Hepatocyte (in vitro differentiated cells): ENCODE results near the gene NCAPD3. TPM values are rescaled to one million over a fixed set of nuclear protein-coding genes. Genes with fewer than 3 reads are reported as not detected.

ENCODE experiments used
- DNase-seq: peaks from one replicate; pipeline ENCODE4 v3.0.0-alpha.2; 2016; ENCODE audit warnings: low spot score
- H2AFZ ChIP-seq: fragments of 200-600 bp; sonication (generic); 2 replicates; pipeline ENCODE4 v1.6.0; 2016; ENCODE audit warnings: antibody characterized with exemption, mild to moderate bottlenecking
- H3K27ac ChIP-seq: fragments of 200-600 bp; sonication (generic); 2 replicates; pipeline ENCODE4 v1.5.1; 2016; ENCODE audit warnings: mild to moderate bottlenecking
- H3K27me3 ChIP-seq: fragments of 200-600 bp; sonication (generic); 2 replicates; pipeline ENCODE4 v1.6.1; 2016
- H3K36me3 ChIP-seq: fragments of 200-600 bp; sonication (generic); replicated peaks from 2 replicates; pipeline ENCODE4 v1.5.1; 2016; ENCODE audit warnings: low read depth; ENCODE audit not compliant: insufficient read depth
- H3K4me1 ChIP-seq: fragments of 200-600 bp; sonication (generic); 2 replicates; pipeline ENCODE4 v1.5.1; 2016; ENCODE audit warnings: mild to moderate bottlenecking, moderate library complexity; ENCODE audit not compliant: insufficient read depth
- H3K4me2 ChIP-seq: fragments of 200-600 bp; sonication (generic); 2 replicates; pipeline ENCODE4 v1.6.0; 2016
- H3K4me3 ChIP-seq: fragments of 200-600 bp; sonication (generic); 2 replicates; pipeline ENCODE4 v1.5.1; 2016; ENCODE audit warnings: mild to moderate bottlenecking
- H3K79me2 ChIP-seq: fragments of 200-600 bp; sonication (generic); 2 replicates; pipeline ENCODE4 v1.6.0; 2017; ENCODE audit warnings: mild to moderate bottlenecking
- H3K9me2 ChIP-seq: fragments of 200-600 bp; sonication (generic); replicated peaks from 2 replicates; pipeline ENCODE4 v1.6.0; 2017; ENCODE audit warnings: mild to moderate bottlenecking; ENCODE audit not compliant: insufficient read depth
- H3K9me3 ChIP-seq: fragments of 200-600 bp; sonication (generic); 2 replicates; pipeline ENCODE4 v1.5.1; 2016; ENCODE audit warnings: low read depth, mild to moderate bottlenecking
- H4K20me1 ChIP-seq: fragments of 200-600 bp; sonication (generic); 2 replicates; pipeline ENCODE4 v1.6.0; 2016; ENCODE audit warnings: mild to moderate bottlenecking; ENCODE audit not compliant: insufficient read depth, poor library complexity, severe bottlenecking
- EZH2 ChIP-seq: fragments of 200-600 bp; sonication (generic); IDR thresholded peaks from 2 replicates; pipeline ENCODE4 v1.6.1; 2016; ENCODE audit warnings: antibody characterized with exemption, mild to moderate bottlenecking, borderline replicate concordance
- EZH2phosphoT487 ChIP-seq: fragments of 200-600 bp; sonication (generic); IDR thresholded peaks from one replicate; pipeline ENCODE4 v1.6.1; 2018; ENCODE audit warnings: antibody characterized with exemption, mild to moderate bottlenecking, low read depth, moderate library complexity; ENCODE audit not compliant: unreplicated experiment, severe bottlenecking
- WGBS: methylation state at CpG from one replicate; pipeline ENCODE4 v1.1.6; 2016; ENCODE audit warnings: low lambda C conversion rate; ENCODE audit errors: missing lambda C conversion rate; 5-methylcytosine and 5-hydroxymethylcytosine counted together
- polyA plus RNA-seq: library from polyadenylated mRNA; unstranded; fragments of >200 nt; fragmentation: Nextera tagmentation; extraction: Ambion mirVana; gene quantifications from 2 replicates; pipeline ENCODE4 v1.2.1, GENCODE V29; 2016
- total RNA-seq: library from RNA; depleted of rRNA; stranded (reverse); fragments of >200 nt; gene quantifications from 2 replicates; pipeline ENCODE4 v1.2.3, GENCODE V29; 2014
- TF ChIP-seq, protein P1 (sequence below): fragments of 200-600 bp; sonication (generic); IDR thresholded peaks from 2 replicates; pipeline ENCODE4 v1.5.1; 2016; ENCODE audit warnings: antibody characterized with exemption, mild to moderate bottlenecking; ENCODE audit not compliant: poor library complexity

NCAPD3 gene
- total and polyA plus RNA-seq, 2 experiments from 2014 or later, result 8.8 to 9.5 TPM

DNA sequence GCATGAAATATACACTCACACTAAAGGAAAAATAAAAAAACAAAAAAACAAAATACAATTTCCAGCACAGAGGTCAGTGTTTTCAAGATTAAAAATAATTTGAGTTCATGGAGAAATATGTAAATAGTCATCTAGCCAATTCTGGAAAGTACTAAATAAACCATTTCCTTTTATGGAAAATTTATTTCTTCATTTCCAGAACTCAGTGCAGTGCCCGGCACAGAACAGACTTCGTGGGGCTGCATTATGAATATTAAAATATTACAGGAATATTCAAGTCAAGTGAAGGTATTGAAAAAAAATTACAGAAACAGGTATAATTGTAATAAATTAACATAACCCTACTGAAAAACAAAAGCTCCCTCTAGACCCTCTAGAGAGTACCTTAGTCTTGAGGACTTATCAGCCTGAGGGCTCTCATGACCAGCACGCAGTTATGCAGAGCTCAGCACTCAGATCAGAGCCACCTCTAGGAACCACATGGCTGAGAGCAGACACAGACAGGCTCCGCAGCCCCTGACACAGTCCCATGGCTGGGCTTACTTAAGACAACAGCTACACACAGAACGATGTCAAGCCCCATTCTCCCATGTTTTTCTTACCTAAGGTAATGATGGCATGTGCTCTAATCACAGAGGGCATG, 45.6 kb downstream of the NCAPD3 start:
- no peaks in the 10 kb centered on the region for H3K36me3 ChIP-seq
- no peak for TF ChIP-seq EZH2
- TF ChIP-seq, protein P1, sequence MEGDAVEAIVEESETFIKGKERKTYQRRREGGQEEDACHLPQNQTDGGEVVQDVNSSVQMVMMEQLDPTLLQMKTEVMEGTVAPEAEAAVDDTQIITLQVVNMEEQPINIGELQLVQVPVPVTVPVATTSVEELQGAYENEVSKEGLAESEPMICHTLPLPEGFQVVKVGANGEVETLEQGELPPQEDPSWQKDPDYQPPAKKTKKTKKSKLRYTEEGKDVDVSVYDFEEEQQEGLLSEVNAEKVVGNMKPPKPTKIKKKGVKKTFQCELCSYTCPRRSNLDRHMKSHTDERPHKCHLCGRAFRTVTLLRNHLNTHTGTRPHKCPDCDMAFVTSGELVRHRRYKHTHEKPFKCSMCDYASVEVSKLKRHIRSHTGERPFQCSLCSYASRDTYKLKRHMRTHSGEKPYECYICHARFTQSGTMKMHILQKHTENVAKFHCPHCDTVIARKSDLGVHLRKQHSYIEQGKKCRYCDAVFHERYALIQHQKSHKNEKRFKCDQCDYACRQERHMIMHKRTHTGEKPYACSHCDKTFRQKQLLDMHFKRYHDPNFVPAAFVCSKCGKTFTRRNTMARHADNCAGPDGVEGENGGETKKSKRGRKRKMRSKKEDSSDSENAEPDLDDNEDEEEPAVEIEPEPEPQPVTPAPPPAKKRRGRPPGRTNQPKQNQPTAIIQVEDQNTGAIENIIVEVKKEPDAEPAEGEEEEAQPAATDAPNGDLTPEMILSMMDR, result no peak
- no peak for TF ChIP-seq EZH2phosphoT487
- no peak overlapping the region for H3K4me2 ChIP-seq
- no peaks in the 10 kb centered on the region for H4K20me1 ChIP-seq
- H2AFZ ChIP-seq, result no peak overlapping the region
- DNase-seq, result no peak
- H3K9me3 ChIP-seq, result no peaks in the 10 kb centered on the region
- no peaks in the 10 kb centered on the region for H3K4me1 ChIP-seq
- H3K79me2 ChIP-seq, result no peaks in the 10 kb centered on the region
- H3K27ac ChIP-seq, result no peak overlapping the region
- H3K4me3 ChIP-seq, result no peak overlapping the region
- H3K9me2 ChIP-seq, result no peaks in the 10 kb centered on the region
- WGBS, result 82% methylated on average over 5 of the region's 5 CpGs
- no peaks in the 10 kb centered on the region for H3K27me3 ChIP-seq

DNA sequence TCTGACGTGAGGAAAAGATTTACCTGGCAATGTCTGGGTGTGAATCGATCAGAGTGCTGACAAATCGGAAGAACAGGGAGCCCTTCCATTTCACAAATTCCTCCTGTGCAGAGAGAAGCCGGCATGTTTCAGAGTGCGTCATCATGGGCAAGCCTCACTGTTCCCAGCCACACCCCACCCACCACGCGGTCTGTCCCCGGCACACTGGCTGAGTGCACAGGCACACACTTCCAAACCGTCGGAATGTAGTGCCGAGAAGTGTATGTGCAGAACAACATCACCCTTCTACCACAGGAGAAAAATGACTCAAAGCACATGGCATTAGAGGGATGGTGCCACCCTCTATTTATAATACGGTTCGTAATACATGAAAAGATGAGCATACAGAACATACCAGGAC, 47.5 kb downstream of the NCAPD3 start:
- 97% methylated on average over 13 of the region's 13 CpGs for WGBS
- Histone ChIP-seq H3K27ac (no peak overlapping the region), H3K4me3 (no peak overlapping the region), H3K36me3 (no peaks in the 10 kb centered on the region), H3K27me3 (no peaks in the 10 kb centered on the region), H3K79me2 (no peaks in the 10 kb centered on the region), H3K4me1 (no peaks in the 10 kb centered on the region), H4K20me1 (no peaks in the 10 kb centered on the region), H3K9me2 (no peaks in the 10 kb centered on the region), H3K4me2 (no peak overlapping the region), H3K9me3 (no peaks in the 10 kb centered on the region), H2AFZ (no peak overlapping the region)
- TF ChIP-seq EZH2phosphoT487 (no peak), EZH2 (no peak)
- TF ChIP-seq, protein P1, result no peak
- DNase-seq, result no peak

DNA sequence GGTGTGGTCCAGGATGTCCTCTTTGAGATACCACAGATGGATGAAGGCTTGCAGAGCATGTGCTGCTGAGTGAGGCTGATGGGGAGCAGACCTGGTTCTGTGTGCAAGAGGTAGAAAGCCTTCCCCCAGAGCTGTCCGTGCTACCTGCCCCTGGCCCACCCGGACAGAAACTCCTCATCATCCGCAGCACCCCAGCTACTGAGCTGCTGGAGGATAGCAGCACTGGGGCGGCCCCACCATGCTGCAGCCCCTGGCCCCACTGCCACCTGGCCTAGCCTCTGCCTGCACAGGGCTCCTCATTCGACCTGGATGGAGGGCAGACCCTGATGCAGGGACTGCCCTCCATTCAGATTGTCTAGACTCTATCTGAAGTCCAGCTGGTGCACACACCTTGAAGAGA, 50.5 kb downstream of the NCAPD3 start:
- Histone ChIP-seq H3K9me2 (no peaks in the 10 kb centered on the region), H2AFZ (no peak overlapping the region), H3K4me1 (no peaks in the 10 kb centered on the region), H3K27me3 (no peaks in the 10 kb centered on the region), H3K79me2 (no peaks in the 10 kb centered on the region), H3K4me2 (no peak overlapping the region), H3K4me3 (no peak overlapping the region), H4K20me1 (no peaks in the 10 kb centered on the region), H3K36me3 (no peaks in the 10 kb centered on the region), H3K27ac (no peak overlapping the region), H3K9me3 (no peaks in the 10 kb centered on the region)
- 96% methylated on average over 5 of the region's 5 CpGs for WGBS
- no peak for TF ChIP-seq EZH2phosphoT487
- DNase-seq, result no peak

DNA sequence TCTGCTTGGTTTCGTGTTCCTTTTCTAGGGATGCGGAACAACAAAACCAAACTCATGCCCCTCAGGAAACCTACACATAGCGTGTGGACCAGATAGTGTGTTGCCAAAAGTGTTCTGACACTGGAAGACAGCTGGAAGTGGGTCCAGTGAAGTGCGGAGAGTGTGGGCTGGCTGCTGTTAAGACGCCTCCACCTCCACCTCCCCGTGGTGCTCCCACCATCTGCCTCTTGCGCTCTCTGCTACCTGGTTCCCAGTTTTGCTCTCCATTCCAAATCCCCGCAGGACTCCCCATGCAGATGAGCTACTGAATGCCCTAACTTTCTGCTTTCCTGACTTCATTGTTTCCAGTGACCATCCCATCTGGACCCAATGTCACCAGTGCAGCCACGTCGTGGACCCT, 51.8 kb downstream of the NCAPD3 start:
- Histone ChIP-seq H3K36me3 (no peaks in the 10 kb centered on the region), H3K79me2 (no peaks in the 10 kb centered on the region), H3K9me3 (no peaks in the 10 kb centered on the region), H3K27ac (no peak overlapping the region), H2AFZ (no peak overlapping the region), H4K20me1 (no peaks in the 10 kb centered on the region), H3K27me3 (no peaks in the 10 kb centered on the region), H3K4me3 (no peak overlapping the region), H3K4me1 (no peaks in the 10 kb centered on the region), H3K9me2 (no peaks in the 10 kb centered on the region), H3K4me2 (no peak overlapping the region)
- 98% methylated on average over 10 of the region's 10 CpGs for WGBS
- DNase-seq, result no peak
- no peak for TF ChIP-seq EZH2
- TF ChIP-seq, protein P1, result no peak
- no peak for TF ChIP-seq EZH2phosphoT487
